Stimulated activated CD4-positive, alpha-beta T cell treated with anti-CD3 and anti-CD28 coated beads, Interleukin-15, amount 100 ng/mL, for 24 hours (primary cell): ENCODE results near the gene SPON1.
"Not testable (repeated sequence)": the region's sequence is repeated elsewhere in the genome, so short reads cannot be mapped to it uniquely, and the experiment has no call there.

Experiments
- DNase-seq: peaks from one replicate; pipeline ENCODE4 v3.0.0-alpha.2; 2020

Gene SPON1

GRCh38 chr11:14042686-14043465 lies 80.4 kb downstream of the SPON1 start:
- DNase-seq, result no peak

- no peak for DNase-seq
Measured at GRCh38 chr11:14044916-14045315, 82.4 kb downstream of the SPON1 start.

- no peak for DNase-seq
Measured at GRCh38 chr11:14045417-14045816, 82.9 kb downstream of the SPON1 start.

- no peak for DNase-seq
Measured at GRCh38 chr11:14052198-14052597, 89.7 kb downstream of the SPON1 start.

- DNase-seq, result no peak
Measured at GRCh38 chr11:14054116-14055107, 91.9 kb downstream of the SPON1 start.

- DNase-seq, result no peak
Measured at GRCh38 chr11:14055936-14056335, 93.4 kb downstream of the SPON1 start.

GRCh38 chr11:14058061-14058460 lies 95.5 kb downstream of the SPON1 start:
- DNase-seq, result no peak

- DNase-seq, result no peak
Measured at GRCh38 chr11:14059491-14059890, 97.0 kb downstream of the SPON1 start.

GRCh38 chr11:14061721-14062120 lies 99.2 kb downstream of the SPON1 start:
- DNase-seq, result no peak

GRCh38 chr11:14065141-14065540 lies 102.6 kb downstream of the SPON1 start:
- peak; percentile 45 for DNase-seq

GRCh38 chr11:14065681-14066080 lies 103.2 kb downstream of the SPON1 start:
- no peak for DNase-seq

GRCh38 chr11:14067686-14068085 lies 105.2 kb downstream of the SPON1 start:
- DNase-seq, result no peak

GRCh38 chr11:14070896-14071295 lies 108.4 kb downstream of the SPON1 start:
- no peak for DNase-seq

- no peak for DNase-seq
Measured at GRCh38 chr11:14073849-14074476, 111.4 kb downstream of the SPON1 start.

- DNase-seq, result peak; percentile 74
Measured at GRCh38 chr11:14075118-14076078, 112.9 kb downstream of the SPON1 start.

- no peak for DNase-seq
Measured at GRCh38 chr11:14079011-14079410, 116.5 kb downstream of the SPON1 start.

GRCh38 chr11:14079797-14080196 lies 117.3 kb downstream of the SPON1 start:
- no peak for DNase-seq

GRCh38 chr11:14081581-14082231 lies 119.2 kb downstream of the SPON1 start:
- DNase-seq, result no peak

GRCh38 chr11:14082338-14082737 lies 119.8 kb downstream of the SPON1 start:
- DNase-seq, result no peak

GRCh38 chr11:14088861-14089260 lies 126.3 kb downstream of the SPON1 start:
- not testable (repeated sequence) for DNase-seq

GRCh38 chr11:14089690-14090462 lies 127.4 kb downstream of the SPON1 start:
- no peak for DNase-seq
